ENCODE data around the gene ADAMTS9.
A peak's percentile ranks its signal among the peaks of the same experiment; 100 is the strongest.
"Not testable (repeated sequence)": the region's sequence is repeated elsewhere in the genome, so short reads cannot be mapped to it uniquely, and the experiment has no call there.

The ADAMTS9 gene

DNA sequence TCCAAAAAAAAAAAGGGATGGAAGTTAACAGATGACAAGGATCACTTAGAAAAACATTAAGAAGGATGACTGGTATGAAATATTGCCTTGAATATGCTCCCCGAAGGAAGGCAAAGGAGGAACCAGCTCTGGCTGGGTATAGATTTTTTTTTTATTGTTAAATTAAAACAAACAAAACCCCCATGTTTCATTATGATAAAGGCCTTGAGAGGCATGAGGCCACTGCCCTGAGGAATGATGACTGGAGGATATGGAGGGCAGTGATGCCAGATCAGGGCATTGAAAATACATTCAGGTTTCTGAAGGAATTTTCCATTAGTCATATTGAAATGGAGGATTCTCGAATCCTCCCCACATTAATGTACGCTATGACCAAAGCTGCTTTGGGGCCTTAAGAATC lies 120.9 kb downstream of the ADAMTS9 start:
- no peak for DNase-seq

DNA sequence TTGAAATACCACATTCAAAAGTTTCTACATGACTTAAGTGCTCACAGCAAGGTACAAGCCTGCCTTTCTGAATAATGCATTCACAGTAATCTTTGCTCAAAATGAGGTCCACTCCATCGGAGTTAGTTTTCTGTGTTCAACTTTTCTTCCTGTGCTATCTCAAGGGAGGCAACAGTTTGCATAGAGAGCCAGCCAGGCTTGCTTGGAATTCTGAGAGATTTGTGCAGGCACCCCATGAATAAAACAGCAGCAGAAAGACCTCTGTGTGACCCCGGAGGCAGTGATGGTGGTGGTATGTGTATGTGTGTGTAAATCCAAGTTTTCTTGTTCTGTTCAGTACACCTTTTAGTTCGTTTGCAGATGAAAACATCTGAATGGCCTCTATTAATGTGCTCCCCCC lies 124.0 kb downstream of the ADAMTS9 start:
- DNase-seq = no peak

DNA sequence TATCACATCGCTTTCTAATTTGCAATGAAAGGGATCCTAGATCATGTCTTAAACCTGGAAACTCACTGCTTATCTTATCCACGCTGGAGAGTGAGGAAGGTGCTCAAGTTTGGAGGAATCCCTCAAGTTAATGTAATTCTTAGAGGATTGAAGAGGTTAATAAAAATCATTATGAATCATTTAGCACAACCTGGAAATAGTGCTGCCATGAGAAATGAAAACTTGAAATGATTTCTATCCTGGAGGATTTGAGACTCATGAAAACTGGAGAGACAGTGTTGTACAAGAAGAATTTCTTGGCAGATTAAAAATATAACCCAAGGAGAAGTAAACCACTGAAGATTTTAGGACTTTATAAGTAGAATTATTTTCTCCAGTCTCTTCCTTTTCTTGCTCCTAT lies 125.9 kb downstream of the ADAMTS9 start:
- no peak for DNase-seq

DNA sequence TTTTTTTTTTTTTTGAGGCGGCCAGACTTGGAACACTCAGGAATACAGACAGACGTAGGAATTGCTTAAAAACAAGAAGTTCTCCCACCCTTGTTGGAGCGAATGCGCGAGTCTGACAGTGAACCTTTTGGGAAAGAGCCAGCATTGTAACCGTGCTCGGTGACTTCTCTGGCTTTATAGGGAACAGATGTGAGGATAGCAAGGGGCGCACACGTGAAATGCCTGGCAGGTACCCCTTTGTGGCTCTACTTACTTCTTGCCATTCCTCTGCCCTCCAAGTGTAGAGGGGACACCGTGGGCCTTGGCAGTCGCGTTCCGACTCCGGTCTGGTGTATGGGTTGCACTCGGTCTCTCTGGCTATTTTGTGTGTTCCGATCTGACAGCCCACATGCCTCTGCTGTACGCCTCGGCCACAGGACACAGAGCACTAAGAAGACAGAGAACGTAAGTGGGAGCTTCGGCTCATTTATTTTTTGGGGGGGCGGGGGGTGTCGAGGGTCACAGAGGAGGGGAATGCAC lies 126.4 kb downstream of the ADAMTS9 start:
- DNase-seq = peak; percentile 59

DNA sequence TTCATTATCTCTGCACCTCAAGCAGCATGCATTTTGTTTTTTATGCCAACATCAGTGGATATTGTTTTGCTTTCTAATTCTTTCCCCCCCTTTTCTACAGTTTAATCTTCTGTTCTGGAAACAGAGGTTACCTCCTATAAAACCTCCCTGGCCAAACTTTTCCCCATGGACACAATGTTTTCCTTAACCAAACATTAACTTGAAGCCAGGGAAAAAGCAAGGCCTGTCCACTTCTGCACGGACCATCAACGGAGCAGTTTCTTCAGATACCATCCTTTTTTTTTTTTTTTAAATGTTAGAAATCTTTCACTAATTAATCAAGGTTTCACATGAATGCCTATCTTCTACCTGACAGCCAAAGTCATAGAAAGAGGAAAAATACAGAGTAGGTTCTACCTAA lies 127.0 kb downstream of the ADAMTS9 start:
- no peak for DNase-seq

DNA sequence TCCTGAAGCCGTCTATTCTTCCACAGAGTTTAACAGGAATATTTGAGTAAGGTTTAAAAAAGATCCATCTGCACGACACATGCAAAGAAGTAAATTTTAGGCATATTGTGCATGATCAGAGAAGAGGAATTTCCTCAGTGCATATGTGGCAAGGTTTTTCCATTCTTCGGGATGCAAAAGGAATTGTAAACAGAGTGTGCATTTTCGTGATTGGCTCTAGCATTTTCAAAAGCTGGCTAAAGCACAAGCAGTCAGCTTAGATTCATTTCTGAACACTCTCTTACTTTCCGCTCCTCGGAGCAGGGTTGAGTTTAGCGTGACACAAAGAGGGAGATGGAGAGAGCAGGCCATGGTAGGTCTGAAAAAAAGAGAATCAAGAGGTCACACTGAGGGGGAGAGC lies 128.2 kb downstream of the ADAMTS9 start:
- no peak for DNase-seq

DNA sequence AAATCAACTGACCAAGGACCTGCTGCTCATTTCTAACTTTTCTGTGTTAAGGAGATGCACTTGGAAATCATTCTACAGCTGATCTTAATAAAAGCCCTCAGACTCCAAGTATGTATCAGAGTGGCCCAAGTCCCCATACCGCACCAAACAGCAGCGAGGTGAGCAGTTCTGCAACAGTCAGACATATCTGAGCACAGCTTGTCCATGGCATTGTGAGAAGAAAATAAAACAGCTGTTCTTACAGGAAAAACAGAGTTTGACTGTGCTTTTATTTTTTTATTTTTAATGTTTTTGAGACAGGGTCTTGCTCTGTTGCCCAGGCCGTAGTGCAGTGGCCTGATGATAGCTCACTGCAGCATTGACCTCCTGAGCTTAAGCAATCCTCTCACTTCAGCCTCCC lies 131.8 kb downstream of the ADAMTS9 start:
- no peak for DNase-seq

DNA sequence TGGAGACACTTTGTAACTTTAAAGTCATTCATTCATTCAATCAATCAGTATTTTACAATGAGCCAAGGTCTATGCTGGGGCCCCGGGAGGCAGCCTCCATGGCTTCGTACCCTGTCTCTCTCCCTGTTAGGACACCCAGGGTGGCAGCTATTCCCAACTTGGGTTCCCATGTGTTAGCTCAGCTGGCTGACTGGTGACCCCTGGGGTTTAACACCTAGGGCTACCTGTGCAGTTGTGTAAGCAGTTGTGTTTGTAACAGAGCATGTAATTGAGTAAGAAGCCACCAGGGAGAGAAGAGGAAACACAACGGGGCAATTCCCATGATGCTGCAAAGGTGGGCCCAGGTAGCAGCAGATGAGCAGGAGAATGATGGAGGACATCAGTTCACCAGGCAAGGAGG lies 132.4 kb downstream of the ADAMTS9 start:
- no peak for DNase-seq

DNA sequence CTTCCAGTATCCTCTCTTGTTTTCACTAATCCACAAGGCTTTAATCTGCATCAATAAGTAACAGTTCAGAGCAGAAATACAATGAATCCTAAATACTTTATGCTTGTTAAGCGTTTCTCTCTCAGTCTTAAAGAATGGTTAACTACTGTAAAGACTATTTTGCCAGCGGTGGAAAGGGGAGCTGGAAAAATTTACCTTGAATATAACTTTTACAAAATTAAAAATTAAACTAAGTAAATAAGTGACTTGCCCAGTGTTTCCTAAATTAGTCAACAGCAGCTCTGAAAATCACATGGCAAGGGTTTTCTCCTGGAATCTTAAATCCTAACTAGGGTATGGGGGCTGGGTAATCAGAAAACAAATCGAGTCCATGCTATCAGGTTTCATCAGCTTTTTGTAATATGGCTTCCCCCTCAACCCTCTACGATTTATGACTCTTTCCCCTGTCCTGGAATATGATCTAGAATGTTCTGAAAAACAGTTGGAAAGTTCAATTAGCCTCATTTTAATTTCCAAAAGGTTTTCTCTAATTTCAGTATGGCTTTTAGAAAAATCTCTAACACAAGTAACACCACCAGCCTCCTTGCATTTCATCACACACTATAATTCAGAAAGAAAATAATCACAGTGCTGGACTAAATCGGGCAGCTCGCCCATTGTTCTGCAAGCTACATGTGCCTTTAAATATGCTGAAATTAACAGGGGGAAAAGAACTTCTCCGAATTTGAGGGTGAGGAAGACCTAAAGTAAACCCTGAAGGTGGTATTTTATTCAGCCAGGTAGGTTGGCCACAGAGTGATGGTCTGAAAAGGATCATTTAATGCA lies 133.5 kb downstream of the ADAMTS9 start:
- DNase-seq = no peak

DNA sequence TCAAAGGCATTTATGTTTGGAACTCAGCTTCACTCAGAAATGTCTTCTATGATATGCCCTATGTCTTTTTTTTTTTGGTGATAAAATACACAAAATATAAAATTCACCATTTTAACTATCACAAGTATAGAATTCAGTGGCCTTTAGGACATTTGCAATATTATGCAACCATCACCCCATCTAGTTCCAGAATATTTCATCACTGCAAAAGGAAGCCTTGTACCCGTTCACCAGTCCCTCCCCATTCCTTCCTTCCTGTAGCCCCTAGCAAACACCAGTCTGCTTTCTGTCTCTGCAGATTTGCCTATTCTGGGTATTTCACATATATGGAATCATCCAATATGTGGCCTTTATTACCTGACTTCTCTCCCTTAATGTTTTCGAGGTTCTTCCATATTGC lies 134.8 kb downstream of the ADAMTS9 start:
- DNase-seq = no peak

DNA sequence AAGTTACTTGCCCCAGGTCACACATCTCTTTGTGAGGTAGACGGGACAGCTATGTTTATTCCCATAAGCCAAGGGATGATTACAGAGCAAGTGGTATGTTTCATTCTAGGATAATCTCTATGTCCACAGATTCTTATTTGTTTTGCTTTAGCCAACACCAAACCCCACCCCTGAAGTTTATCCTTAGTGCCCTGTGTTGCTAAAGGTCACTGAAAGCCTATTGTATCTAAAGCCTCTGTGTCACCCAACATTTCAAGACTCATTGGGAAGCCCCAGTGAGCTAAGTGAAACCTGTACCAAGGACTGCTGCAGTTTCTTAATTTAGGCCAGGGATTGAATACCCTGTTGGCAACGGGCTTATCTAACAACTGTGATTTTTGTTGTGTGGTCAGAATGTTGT lies 135.6 kb downstream of the ADAMTS9 start:
- no peak for DNase-seq

DNA sequence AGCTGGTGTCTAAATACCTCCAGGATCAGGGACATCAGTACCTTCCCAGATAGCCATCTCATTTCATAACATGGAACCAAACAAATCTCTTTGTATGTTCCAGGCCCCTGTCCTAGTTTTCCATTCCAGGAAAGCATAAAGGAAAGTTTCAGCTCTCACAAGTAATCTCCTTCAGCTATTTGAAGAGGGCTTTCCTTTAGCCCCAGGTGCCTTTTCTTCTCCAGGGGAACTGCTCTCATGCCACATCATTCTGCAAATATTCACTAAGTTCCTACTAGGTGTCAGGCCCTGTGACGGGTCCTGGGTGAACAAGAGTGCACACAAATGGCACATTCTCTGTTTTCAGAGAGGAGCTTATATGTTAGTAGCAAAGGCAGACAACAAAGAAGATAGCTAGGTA lies 136.1 kb downstream of the ADAMTS9 start:
- no peak for DNase-seq

DNA sequence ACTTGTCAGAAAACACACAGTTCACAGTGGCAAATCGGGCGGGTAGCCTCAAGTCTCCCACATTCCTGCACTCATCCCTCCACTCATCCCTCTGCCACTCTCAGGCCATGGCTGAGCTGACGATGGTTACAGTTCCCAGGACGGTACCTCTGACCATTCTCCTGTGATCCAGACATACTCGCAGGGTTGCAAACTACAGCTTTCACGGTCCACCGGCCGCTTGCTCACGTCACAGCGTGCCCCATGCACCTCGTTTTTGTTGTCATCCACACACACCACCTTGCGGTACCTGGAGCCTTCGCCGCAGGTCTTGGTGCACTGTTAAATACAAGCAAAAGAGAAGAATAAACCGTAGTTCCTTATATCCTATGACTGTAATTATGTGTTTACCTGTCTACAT lies 137.1 kb downstream of the ADAMTS9 start:
- DNase-seq = no peak

DNA sequence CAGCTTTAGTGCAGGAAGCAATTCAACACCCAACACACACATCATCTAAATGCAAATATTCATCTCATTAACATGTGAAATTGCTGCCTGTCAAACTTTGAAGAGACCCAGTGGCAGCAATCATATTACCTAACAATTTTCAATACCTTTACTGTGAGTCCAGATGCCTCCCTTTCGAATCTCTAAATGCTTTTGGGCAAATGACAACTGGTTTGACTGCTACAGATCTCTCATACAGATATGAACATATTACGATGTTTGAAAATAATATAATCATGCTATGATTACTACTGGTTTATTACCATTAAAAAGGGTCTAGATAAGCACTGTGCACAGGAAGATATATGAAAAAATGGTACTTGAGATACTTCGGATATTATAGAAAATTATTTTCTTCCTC lies 137.9 kb downstream of the ADAMTS9 start:
- no peak for DNase-seq

DNA sequence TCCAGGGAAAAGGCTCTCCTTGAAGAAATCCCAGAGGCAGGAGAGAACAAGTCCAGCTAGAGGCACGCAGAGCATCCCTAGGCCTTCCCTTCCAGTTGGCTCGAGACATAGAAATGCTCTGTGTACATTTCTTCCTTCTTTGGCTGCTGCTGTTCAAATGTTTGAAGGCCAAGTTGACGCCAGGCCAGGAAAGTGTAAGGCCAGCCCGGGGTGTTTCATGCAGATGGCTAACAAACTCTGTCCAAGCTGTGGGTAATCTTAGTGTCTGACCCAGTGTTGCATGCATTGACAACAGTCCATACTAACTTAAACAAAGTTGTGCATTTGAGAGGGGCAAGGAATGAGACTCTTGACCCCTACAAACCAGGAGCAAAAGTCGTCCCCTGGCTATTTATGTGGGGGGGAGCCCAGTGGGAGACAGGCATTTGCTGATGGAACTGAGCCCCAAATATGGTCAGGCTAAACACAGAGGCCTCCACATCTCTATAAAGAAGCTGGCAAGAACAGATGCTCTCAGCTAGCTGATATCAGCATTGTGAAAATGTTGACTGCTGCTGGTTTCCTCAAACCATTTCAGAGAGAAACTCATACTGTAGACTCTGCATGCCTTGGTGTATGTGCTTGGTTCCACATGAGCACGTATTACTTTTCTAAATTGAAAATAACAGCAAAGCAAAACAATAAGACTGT lies 139.5 kb downstream of the ADAMTS9 start:
- DNase-seq = peak; percentile 84

DNA sequence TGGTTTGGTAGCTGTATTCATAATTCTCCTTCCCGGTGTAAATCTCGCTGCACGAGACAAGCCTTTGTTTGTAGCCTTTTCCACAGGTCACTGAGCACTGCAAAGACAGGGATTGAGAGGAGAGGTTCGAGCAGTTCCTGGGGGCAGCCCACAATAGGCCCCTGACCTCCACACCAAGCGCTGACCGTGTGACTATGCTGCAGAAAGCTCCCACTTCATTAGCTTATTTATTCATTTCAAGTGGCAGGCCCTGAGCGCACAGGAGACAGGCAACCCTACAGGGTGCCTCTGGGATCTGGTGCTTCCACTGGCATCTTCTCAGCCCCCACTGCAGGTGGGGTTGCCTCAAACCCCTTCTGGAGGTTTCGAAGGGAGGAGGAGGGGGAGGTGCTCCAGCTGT lies 140.9 kb downstream of the ADAMTS9 start:
- no peak for DNase-seq

DNA sequence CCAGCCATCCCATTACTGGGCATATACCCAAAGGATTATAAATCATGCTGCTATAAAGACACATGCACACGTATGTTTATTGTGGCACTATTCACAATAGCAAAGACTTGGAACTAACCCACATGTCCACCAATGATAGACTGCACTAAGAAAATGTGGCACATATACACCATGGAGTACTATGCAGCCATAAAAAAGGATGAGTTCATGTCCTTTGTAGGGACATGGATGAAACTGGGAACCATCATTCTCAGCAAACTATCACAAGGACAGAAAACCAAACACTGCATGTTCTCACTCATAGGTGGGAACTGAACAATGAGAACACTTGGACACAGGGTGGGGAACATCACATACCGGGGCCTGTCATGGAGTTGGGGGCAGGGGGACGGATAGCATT lies 142.6 kb downstream of the ADAMTS9 start:
- DNase-seq = not testable (repeated sequence)

DNA sequence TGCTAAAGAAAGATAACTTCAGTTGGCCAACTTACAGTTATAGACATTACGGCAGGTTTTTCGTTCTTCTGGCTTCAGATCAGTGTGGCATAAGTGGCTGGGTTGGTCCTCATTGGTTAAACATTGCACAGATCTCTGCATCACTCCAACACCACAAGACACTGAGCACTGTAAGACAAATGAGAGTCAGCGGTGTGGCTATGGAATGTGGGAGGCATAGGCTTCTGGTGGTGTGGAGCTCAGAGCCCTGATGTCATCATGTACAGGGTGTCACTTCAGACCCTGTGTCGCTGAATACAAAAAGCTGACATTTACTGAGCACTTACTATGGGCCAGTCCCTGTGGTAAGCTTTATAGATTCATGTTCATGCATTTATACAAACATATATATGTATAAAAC lies 146.0 kb downstream of the ADAMTS9 start:
- no peak for DNase-seq

DNA sequence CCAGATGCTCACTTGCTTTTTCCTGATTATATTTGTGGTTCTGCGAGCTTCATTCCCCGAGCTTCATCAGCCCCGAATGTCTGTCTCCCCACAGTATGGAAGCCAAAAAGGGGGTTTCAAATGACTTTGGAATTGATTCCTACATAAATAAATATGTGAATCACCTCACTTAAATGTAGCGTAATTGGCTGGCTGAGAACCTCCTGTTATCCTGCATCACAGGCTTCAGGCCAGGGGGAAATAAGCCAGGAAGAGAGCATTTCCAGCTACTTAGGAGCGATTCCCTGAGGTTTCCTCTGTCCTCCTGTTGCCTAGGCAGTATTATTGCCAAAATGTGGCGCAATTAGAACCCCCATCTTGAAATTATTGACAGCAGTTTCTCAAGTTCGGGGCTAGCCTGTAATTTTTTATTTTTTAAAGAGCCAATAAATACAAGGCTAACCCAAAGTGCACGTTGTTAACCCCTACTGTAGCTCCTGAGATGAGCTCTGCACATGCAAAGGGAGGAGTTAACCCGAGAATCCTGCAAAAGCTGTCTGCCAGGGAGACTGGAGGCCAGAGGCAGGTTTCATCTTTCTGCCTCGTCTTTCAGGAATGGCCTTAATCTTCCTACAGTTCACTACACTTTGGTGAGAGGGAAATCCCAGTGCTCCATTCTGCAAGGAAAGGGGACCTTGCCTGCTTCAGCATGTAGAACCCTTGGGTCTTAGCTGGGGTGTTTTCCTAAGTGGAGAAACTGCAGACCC lies 148.2 kb downstream of the ADAMTS9 start:
- peak; percentile 88 for DNase-seq

DNA sequence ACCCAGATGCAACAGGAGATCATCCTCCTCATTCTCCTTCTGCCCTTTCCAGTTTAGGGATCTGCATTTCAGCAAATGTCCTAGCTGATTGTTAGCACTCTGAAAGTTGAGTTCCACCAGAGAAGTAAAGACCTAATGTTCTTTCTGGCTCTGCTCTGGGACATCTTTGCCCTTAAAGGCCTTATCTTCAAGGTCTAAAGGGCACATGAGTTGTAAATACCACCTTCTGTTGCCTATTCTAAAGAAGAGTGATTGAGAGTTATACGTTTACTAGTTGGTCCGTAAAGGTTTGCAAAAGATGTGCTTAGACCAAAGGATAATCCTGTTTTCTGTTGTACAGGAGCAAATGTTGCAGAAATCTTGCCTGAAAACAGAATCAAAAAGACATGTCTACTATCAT lies 151.6 kb downstream of the ADAMTS9 start:
- no peak for DNase-seq

DNA sequence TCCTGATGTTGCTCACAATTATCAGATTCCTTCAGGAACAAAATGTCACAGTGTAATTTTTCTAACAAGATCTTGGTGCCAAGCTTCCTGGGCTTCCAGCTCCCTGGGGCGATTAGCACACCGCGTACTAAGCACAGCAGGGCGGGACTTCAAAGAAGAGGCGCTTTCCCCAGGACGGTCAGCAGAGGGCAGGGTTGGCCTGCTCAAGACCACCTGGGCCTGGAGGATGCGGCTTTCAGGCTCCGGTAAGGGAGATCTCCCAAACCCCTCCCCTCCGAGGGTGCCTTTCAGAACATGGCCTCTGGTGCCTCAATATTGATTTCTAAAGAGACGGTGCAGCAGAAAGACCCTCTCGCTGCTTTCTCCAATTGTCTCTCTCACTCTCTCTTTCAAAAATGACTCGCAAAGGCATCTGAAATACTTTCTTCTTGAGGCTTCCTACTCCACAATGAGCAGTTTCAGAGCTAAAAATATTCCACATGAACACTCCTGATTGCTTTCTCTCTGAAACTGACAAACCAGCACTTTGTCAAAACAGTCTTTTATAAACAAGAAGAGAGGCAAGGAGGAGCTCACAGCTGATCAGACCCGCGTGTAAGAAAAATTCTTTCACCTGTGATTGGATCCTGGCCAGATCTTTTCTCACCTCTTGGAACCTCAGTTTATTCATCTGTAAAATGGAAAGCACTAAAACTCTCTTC lies 154.0 kb downstream of the ADAMTS9 start:
- DNase-seq = peak; percentile 91

DNA sequence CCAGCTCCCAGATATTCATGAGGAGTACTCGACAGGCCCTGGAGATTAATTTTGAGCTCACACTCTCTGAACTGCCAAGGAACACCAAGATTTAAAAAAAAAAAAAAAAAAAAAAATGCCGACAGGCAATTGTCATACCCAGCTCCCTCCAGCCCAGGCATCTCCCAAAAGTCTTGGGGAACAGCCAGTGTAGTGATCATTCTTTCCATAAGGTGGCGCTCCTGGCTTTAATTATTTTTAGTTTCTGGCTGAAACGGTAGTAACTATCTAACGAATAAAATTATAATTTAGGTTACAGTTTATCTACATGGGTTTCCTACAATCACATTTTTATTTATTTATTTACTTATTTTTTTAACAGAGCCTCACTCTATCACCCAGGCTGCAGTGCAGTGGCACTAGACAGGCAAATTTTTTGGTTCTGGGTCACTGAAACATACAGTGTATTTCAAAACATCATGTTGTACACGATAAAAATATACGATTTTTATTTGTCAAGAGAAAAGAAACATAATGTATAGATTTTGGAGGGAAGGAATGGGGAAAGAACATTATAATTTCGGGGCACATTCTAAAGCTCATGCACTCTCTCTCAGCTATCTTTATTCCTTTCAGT lies 157.3 kb downstream of the ADAMTS9 start:
- DNase-seq = peak; percentile 69

DNA sequence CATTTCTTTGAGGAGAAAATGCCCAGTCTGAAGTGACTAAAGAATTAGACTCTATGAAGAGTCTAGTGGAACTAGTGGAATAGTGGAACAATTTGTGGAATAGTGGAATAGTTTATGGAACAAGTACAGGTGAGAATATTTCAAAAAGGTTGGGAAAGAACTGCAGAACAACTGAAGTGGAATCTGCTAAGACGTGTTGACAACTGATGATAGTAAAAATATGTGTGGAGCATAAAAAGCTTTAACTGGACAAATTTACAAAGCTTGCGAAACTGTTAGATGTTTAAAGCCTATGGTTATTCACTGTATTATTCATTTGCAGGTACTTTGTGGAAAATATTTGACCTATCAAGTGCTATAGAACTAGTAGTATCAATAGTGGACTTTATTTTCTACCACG lies 164.5 kb downstream of the ADAMTS9 start:
- no peak for DNase-seq
